SIG-M5 (cell line): ENCODE measurements around the gene MAPK6.

Source experiments
- DNase-seq: peaks from one replicate; lab custom pipeline; 2025; lab: John Stamatoyannopoulos, UW

MAPK6 gene

GRCh38 chr15:52010633-52011595, 8.1 kb upstream of the MAPK6 start:
- DNase-seq, result no peak

DNA sequence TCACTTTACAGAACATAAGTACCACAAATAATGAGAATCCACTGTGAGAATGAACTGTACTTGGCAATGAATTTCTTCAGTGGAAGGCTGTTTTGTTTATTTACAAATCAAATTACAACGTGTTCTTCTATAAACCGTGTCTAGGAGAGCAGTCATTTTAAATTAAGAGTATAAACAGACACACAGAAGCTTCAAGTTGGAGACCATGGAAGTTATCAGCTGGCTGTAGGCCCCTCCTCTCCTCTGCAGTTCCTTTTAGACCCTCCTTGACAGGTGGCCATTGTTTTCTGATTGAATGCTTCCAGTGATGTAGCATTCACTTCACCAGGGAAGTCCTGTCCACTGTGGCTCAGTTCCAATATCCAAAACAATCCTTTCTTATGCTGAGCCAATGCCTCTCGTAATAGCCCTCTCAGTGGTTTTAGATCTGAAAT, 7.3 kb upstream of the MAPK6 start:
- DNase-seq, result no peak

DNA sequence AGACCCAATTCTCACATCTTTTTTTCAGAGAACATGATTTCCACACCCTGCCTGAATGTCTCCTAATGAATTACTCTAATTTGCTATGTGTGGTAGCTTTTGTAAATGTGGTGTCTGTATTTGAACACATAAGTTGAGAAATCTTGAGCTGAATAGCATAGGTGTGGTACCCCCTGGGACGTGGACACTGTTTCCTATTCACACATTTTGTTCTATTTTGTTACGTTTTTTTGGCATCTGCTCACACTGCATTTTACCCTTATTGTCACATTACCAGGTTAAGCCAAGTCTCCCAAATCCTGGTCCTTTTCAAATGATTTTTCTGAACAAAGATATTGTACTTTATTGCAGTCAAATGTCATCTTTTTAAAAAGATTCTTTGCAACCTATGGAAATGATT, 6.8 kb upstream of the MAPK6 start:
- DNase-seq, result no peak

GRCh38 chr15:52013151-52013791, 5.7 kb upstream of the MAPK6 start:
- peak; percentile 30 for DNase-seq

DNA sequence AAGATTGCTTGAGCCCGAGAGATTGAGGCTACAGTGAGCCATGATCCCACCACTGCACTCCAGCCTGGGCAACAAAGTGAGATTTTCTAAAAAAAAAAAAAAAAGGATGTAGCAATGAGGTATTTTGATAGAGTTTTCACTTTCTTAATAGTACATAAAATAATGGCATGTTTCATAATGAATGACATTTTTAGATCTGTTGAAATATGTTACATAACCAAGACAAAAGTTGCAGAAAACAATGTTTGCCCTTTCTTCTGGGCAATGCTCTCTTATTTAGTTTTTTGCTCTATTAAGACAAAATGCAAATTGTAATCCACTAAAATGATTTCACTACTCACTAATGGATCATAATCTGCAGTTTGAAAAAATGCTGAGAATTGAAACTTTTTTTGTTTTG, 4.4 kb upstream of the MAPK6 start:
- DNase-seq, result no peak

DNA sequence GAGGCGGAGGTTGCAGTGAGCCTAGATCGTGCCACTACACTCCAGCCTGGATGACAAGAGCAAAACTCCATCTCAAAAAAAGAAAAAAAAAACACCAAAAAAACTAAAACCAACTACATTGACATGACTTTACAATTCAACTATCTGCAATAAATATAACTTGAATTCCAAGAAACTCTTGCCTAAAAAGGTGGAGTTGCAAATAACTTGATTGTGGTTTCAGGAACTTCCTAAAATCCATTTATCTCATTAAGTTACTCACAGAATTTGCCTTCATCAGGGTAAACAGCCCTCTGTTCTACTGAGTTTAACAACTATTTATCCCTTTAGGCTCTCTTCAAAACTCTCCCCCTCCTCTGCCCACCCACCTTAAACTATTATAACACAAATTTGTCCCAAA, 2.7 kb upstream of the MAPK6 start:
- no peak for DNase-seq

- no peak for DNase-seq
These were observed 775 bp upstream of the MAPK6 start for GRCh38 chr15:52018244-52018643.

- DNase-seq, result no peak
These were observed 588 bp downstream of the MAPK6 start for GRCh38 chr15:52019394-52020220.

DNA sequence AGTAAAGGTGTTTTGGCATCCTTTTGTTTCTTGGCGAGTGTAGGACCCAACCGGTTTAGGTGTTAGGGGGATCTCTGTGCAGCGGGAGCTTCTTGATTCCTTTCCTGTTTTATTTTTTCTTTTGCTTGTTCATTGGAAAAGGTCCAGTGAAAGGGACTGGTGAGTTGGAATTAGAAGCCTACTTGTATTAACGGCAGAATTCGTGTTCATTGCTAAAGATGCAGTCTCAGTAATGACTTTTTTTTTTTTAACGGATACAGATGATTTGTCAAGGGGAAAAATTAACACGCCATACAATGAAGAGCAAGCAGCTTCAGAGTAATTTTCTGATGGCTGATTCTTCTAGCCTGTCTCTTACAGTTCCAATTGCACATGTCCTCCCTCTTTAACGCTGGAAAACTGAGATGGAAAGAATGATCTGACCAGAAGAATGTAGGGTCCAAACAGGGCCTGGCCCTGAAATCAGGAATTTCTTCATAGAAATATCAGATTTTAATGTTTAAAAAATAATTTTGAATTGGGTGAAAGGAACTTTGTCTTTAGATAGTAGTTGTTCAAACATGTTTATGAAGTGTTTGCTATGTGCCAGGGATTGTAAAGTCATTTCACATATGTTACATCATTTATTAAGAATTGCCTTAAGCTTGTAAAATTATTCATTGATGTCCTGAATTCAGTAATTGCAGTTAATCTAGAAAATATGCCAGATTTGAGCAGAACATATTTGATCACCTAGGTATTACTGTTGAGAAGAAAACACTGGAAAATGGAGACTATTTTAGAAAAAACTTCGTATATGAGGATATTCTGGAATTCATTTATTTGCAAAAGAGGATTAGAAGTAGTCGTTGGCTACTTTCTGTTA, 1.4 kb downstream of the MAPK6 start:
- no peak for DNase-seq

- peak; percentile 53 for DNase-seq
These were observed 2.2 kb downstream of the MAPK6 start for GRCh38 chr15:52021128-52021671.

GRCh38 chr15:52021892-52022540, 3.0 kb downstream of the MAPK6 start:
- no peak for DNase-seq

GRCh38 chr15:52023169-52023922, 4.3 kb downstream of the MAPK6 start:
- DNase-seq, result no peak

DNA sequence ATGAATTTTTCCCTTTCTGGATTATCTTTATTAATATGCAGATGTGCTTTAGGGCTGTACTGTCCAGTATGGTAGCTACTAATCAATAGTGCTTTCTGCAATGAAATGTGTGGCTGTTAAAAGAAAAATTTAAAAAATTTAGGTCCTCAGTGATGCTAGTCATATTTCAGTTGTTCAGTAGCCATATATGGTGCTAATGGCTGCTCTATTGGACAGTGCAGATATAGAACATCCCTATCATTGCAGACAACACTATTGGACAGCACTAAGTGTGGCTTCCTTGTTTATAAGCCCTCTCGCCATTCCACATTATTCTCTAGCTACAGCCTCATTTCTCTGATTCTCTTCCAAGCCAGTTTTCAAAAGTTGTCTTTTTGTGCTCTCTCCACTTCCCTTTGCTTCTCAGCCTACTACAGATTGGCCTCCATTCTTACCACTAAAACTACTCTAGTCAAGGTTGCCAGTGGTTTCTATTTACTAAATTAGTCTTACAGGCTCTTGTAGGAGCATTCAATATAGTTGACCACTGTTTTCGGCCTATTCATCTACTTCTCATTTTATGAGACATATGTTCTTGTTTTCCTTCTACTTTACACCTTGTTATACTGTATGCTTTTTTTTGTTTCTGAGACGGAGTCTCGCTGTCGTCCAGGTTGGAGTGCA, 9.5 kb downstream of the MAPK6 start:
- DNase-seq, result no peak

DNA sequence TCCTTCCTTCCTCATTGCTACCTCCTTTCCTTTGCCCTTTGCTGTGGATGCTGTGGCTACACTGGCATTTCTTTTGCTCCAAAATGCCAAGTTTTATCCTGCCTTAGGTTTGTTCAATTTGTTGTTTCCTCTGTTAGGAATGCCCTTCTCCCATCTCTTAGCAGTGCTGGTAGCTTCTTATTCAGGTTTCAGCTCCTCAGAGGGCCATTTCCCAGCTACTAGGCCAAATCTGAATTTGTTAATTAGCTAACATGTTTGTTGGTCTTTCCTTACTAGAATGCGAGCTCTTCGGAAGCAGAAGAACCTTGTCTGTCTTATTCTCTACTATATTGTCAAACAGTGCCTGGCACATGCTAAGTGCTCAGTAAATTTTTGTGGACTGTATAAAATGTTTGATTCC, 11.0 kb downstream of the MAPK6 start:
- no peak for DNase-seq

- no peak for DNase-seq
These were observed 12.5 kb downstream of the MAPK6 start for GRCh38 chr15:52031556-52031955.

- no peak for DNase-seq
These were observed 19.0 kb downstream of the MAPK6 start for GRCh38 chr15:52037889-52038505.

GRCh38 chr15:52039925-52040781, 21.1 kb downstream of the MAPK6 start:
- DNase-seq, result no peak
